Measurements from ENCODE around the gene GPC6. TPM values are rescaled to one million over a fixed set of nuclear protein-coding genes. Genes with fewer than 3 reads are reported as not detected.

The GPC6 gene
- total and polyA plus RNA-seq, 2 experiments from 2014 or later = 26.0 to 92.8 TPM

GRCh38 chr13:94154367-94154766 lies 927.8 kb downstream of the GPC6 start:
- no peak overlapping the region for H2AFZ ChIP-seq
- no peak for DNase-seq (ENCODE audit: low spot score)
- H3K9me3 ChIP-seq (ENCODE audit: low read depth) = no peaks in the 10 kb centered on the region
- H3K27ac ChIP-seq = no peak overlapping the region
- no peaks in the 10 kb centered on the region for H3K4me1 ChIP-seq (ENCODE audit: insufficient read depth)
- no peaks in the 10 kb centered on the region for H3K27me3 ChIP-seq
- H3K9me2 ChIP-seq (replicated peaks; ENCODE audit: insufficient read depth) = no peaks in the 10 kb centered on the region
- H3K4me2 ChIP-seq = no peak overlapping the region
- H4K20me1 ChIP-seq (ENCODE audit: insufficient read depth, poor library complexity, severe bottlenecking) = no peaks in the 10 kb centered on the region
- H3K4me3 ChIP-seq = no peak overlapping the region
- TF ChIP-seq EZH2phosphoT487 (IDR thresholded peaks at IDR 0.05; ENCODE audit: low read depth, severe bottlenecking, unreplicated experiment) = no peak
- TF ChIP-seq CTCF (IDR thresholded peaks at IDR 0.05; ENCODE audit: poor library complexity) = no peak
- no peak for TF ChIP-seq EZH2 (IDR thresholded peaks at IDR 0.05; ENCODE audit: borderline replicate concordance)
- no peaks in the 10 kb centered on the region for H3K79me2 ChIP-seq
- WGBS (ENCODE audit: low lambda C conversion rate, missing lambda C conversion rate) = 92% methylated on average over 2 of the region's 2 CpGs
- H3K36me3 ChIP-seq (replicated peaks; ENCODE audit: insufficient read depth, low read depth) = no peaks in the 10 kb centered on the region

DNA sequence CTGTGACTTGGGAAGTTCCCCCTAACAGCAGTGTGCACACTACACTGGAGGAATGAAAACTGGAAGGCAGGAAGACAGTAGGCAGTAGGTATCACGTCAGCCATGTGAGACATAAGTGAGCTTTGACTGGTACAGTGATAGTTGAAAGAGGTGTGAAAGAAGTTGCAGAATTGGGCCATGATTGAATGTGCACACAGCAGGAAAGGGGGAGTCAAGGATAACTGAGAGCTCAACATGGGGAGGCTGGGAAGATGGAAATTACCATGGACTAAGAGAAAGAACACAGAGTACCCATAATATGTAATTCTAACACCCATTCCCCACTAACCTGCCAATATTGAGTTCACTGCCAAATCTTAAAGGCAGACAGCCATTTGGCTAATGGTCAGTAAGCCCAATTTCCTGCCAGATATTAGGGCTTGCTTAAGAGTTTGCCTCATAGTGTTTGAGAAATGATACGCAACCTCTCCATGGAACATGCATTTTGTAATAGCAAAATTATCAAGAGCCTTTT lies 931.2 kb downstream of the GPC6 start:
- WGBS (ENCODE audit: low lambda C conversion rate, missing lambda C conversion rate) = 96% methylated on average over 2 of the region's 2 CpGs
- no peak for TF ChIP-seq EZH2phosphoT487 (IDR thresholded peaks at IDR 0.05; ENCODE audit: low read depth, severe bottlenecking, unreplicated experiment)
- no peak for TF ChIP-seq CTCF (IDR thresholded peaks at IDR 0.05; ENCODE audit: poor library complexity)
- TF ChIP-seq EZH2 (IDR thresholded peaks at IDR 0.05; ENCODE audit: borderline replicate concordance) = no peak

GRCh38 chr13:94160875-94161274 lies 934.3 kb downstream of the GPC6 start:
- Histone ChIP-seq H3K27me3 (no peaks in the 10 kb centered on the region), H3K9me3 (ENCODE audit: low read depth) (no peaks in the 10 kb centered on the region), H3K4me3 (no peak overlapping the region), H4K20me1 (ENCODE audit: insufficient read depth, poor library complexity, severe bottlenecking) (no peaks in the 10 kb centered on the region), H3K4me2 (no peak overlapping the region), H3K27ac (no peak overlapping the region), H2AFZ (no peak overlapping the region), H3K4me1 (ENCODE audit: insufficient read depth) (no peaks in the 10 kb centered on the region), H3K79me2 (no peaks in the 10 kb centered on the region), H3K36me3 (replicated peaks; ENCODE audit: insufficient read depth, low read depth) (no peaks in the 10 kb centered on the region), H3K9me2 (replicated peaks; ENCODE audit: insufficient read depth) (no peaks in the 10 kb centered on the region)
- TF ChIP-seq EZH2 (IDR thresholded peaks at IDR 0.05; ENCODE audit: borderline replicate concordance) = no peak
- TF ChIP-seq CTCF (IDR thresholded peaks at IDR 0.05; ENCODE audit: poor library complexity) = no peak
- TF ChIP-seq EZH2phosphoT487 (IDR thresholded peaks at IDR 0.05; ENCODE audit: low read depth, severe bottlenecking, unreplicated experiment) = no peak
- DNase-seq (ENCODE audit: low spot score) = no peak
- 93% methylated on average over 2 of the region's 2 CpGs for WGBS (ENCODE audit: low lambda C conversion rate, missing lambda C conversion rate)

More for the DNA sequence above, 931.2 kb downstream of the GPC6 start:
- no peaks in the 10 kb centered on the region for H3K27me3 ChIP-seq
- DNase-seq (ENCODE audit: low spot score) = no peak
- H4K20me1 ChIP-seq (ENCODE audit: insufficient read depth, poor library complexity, severe bottlenecking) = no peaks in the 10 kb centered on the region
- no peaks in the 10 kb centered on the region for H3K36me3 ChIP-seq (replicated peaks; ENCODE audit: insufficient read depth, low read depth)
- H3K4me1 ChIP-seq (ENCODE audit: insufficient read depth) = no peaks in the 10 kb centered on the region
- H2AFZ ChIP-seq = no peak overlapping the region
- H3K79me2 ChIP-seq = no peaks in the 10 kb centered on the region
- no peaks in the 10 kb centered on the region for H3K9me3 ChIP-seq (ENCODE audit: low read depth)
- H3K9me2 ChIP-seq (replicated peaks; ENCODE audit: insufficient read depth) = no peaks in the 10 kb centered on the region
- H3K4me3 ChIP-seq = no peak overlapping the region
- H3K4me2 ChIP-seq = no peak overlapping the region
- no peak overlapping the region for H3K27ac ChIP-seq
